Lower lobe of right lung (tissue), 2 donors: ENCODE data around the gene MMP11. TPM values are rescaled to one million over a fixed set of nuclear protein-coding genes. Genes with fewer than 3 reads are reported as not detected.

Source experiments
- ATAC-seq, 2 donors: fragments of 200-7000 bp; cut with Tn5 transposase; one replicate each; pipeline ENCODE4 v1.9.1; 2020 to 2022; ENCODE audit warnings: mild to moderate bottlenecking in 2 of 2, moderate library complexity in 2 of 2
- DNase-seq: peaks from one replicate; pipeline ENCODE4 v3.0.0-alpha.2; 2020
- H3K27ac ChIP-seq: fragments of 200-600 bp; one replicate; pipeline ENCODE4 v1.8.0; 2022
- H3K27me3 ChIP-seq: fragments of 200-600 bp; one replicate; pipeline ENCODE4 v1.8.0; 2022; ENCODE audit warnings: low read depth
- H3K36me3 ChIP-seq: fragments of 200-600 bp; one replicate; pipeline ENCODE4 v1.8.0; 2022; ENCODE audit warnings: mild to moderate bottlenecking
- H3K4me1 ChIP-seq: fragments of 200-600 bp; one replicate; pipeline ENCODE4 v1.8.0; 2022
- H3K4me3 ChIP-seq: fragments of 200-600 bp; one replicate; pipeline ENCODE4 v1.8.0; 2022; ENCODE audit warnings: mild to moderate bottlenecking
- H3K9me3 ChIP-seq: fragments of 200-600 bp; one replicate; pipeline ENCODE4 v1.8.0; 2022
- CTCF ChIP-seq: fragments of 200-600 bp; IDR thresholded peaks from one replicate; pipeline ENCODE4 v1.8.0; 2022; ENCODE audit warnings: antibody characterized with exemption, mild to moderate bottlenecking
- intact Hi-C: fragments of 100-400 bp; cut with DNase I; formaldehyde crosslinking; loops from one replicate; pipeline ENCODE4 v1.11.0; 2022
- total RNA-seq: library from RNA; stranded (reverse); fragmentation: NEBNext Ultra II Directional; extraction: Animal tissue kit (Norgen Biotek cat#: 25700); gene quantifications from one replicate; pipeline ENCODE4 v1.2.1, GENCODE V29; 2021
- donor health status: DM: no; HTN: yes; CAD: no; lungs with severe emphysema.

The MMP11 gene
- total RNA-seq, 1 donor from 2014 or later = 1.9 TPM

- Histone ChIP-seq H3K27me3 (no peaks in the 10 kb centered on the region), H3K9me3 (no peaks in the 10 kb centered on the region), H3K36me3 (no peaks in the 10 kb centered on the region), H3K4me1 (peaks cover 7% of the 10 kb centered on the region), H3K27ac (no peak overlapping the region), H3K4me3 (no peak overlapping the region)
- no peak for TF ChIP-seq CTCF
- no peak for ATAC-seq
- no peak for DNase-seq
- intact Hi-C loops = no loop called here
These were observed 9.0 kb downstream of the MMP11 start for GRCh38 chr22:23781511-23782183.

GRCh38 chr22:23782252-23782651 lies 9.6 kb downstream of the MMP11 start:
- ATAC-seq (no peak), DNase-seq (no peak)
- Histone ChIP-seq H3K27me3 (no peaks in the 10 kb centered on the region), H3K4me1 (peaks cover 7% of the 10 kb centered on the region), H3K9me3 (no peaks in the 10 kb centered on the region), H3K27ac (no peak overlapping the region), H3K36me3 (no peaks in the 10 kb centered on the region), H3K4me3 (no peak overlapping the region)
- no peak for TF ChIP-seq CTCF
- intact Hi-C loops = no loop called here

- Histone ChIP-seq H3K27ac (no peak overlapping the region), H3K36me3 (no peaks in the 10 kb centered on the region), H3K4me3 (no peak overlapping the region), H3K27me3 (no peaks in the 10 kb centered on the region), H3K4me1 (peaks cover 10% of the 10 kb centered on the region), H3K9me3 (no peaks in the 10 kb centered on the region)
- TF ChIP-seq CTCF = no peak
- no peak for ATAC-seq
- intact Hi-C loops = no loop called here
- no peak for DNase-seq
These were observed 10.1 kb downstream of the MMP11 start for GRCh38 chr22:23782703-23783102.

GRCh38 chr22:23783265-23784150 lies 10.9 kb downstream of the MMP11 start:
- no peak for ATAC-seq
- Histone ChIP-seq H3K36me3 (no peaks in the 10 kb centered on the region), H3K27ac (no peak overlapping the region), H3K4me1 (peaks cover 18% of the 10 kb centered on the region), H3K4me3 (no peak overlapping the region), H3K9me3 (no peaks in the 10 kb centered on the region), H3K27me3 (no peaks in the 10 kb centered on the region)
- intact Hi-C loops = no loop called here
- DNase-seq = no peak
- TF ChIP-seq CTCF = no peak

- H3K4me3 ChIP-seq = no peak overlapping the region
- TF ChIP-seq CTCF = no peak
- ATAC-seq (no peak), DNase-seq (no peak)
- intact Hi-C loops = no loop called here
- H3K36me3 ChIP-seq = peaks cover 1% of the 10 kb centered on the region
- no peaks in the 10 kb centered on the region for H3K9me3 ChIP-seq
- no peaks in the 10 kb centered on the region for H3K27me3 ChIP-seq
- H3K4me1 ChIP-seq = peaks cover 26% of the 10 kb centered on the region
- H3K27ac ChIP-seq = no peak overlapping the region
These were observed 11.6 kb downstream of the MMP11 start for GRCh38 chr22:23784215-23784732.
